CD4-positive, alpha-beta T cell treated with Interferon gamma for 1 hour (primary cell): ENCODE measurements around the gene KCNK3.
"Not testable (repeated sequence)": the region's sequence is repeated elsewhere in the genome, so short reads cannot be mapped to it uniquely, and the experiment has no call there.

Source experiments
- DNase-seq: peaks from one replicate; pipeline ENCODE4 v3.0.0-alpha.2; 2020

The KCNK3 gene

GRCh38 chr2:26759845-26760244 lies 67.3 kb downstream of the KCNK3 start:
- no peak for DNase-seq

- not testable (repeated sequence) for DNase-seq
Observed at GRCh38 chr2:26760991-26761390, 68.5 kb downstream of the KCNK3 start.

GRCh38 chr2:26763019-26763418 lies 70.5 kb downstream of the KCNK3 start:
- no peak for DNase-seq

- peak; percentile 78 for DNase-seq
Observed at GRCh38 chr2:26764078-26764887, 71.8 kb downstream of the KCNK3 start, which contains the start of gene SLC35F6. Gene SLC35F6 (plus strand): TSS chr2:26764284. CDS start chr2:26764350, 66 bp downstream.

- DNase-seq = no peak
Observed at GRCh38 chr2:26764906-26765305, 72.4 kb downstream of the KCNK3 start.

GRCh38 chr2:26765475-26766200 lies 73.1 kb downstream of the KCNK3 start:
- no peak for DNase-seq

GRCh38 chr2:26767129-26767528 lies 74.6 kb downstream of the KCNK3 start:
- DNase-seq = no peak

- DNase-seq = no peak
Observed at GRCh38 chr2:26767894-26768487, 75.5 kb downstream of the KCNK3 start.

GRCh38 chr2:26768759-26769088 lies 76.2 kb downstream of the KCNK3 start:
- DNase-seq = no peak

GRCh38 chr2:26769089-26769761 lies 76.7 kb downstream of the KCNK3 start:
- DNase-seq = peak; percentile 72

- DNase-seq = no peak
Observed at GRCh38 chr2:26770986-26771586, 78.6 kb downstream of the KCNK3 start.

- DNase-seq = no peak
Observed at GRCh38 chr2:26772064-26773001, 79.8 kb downstream of the KCNK3 start.

- no peak for DNase-seq
Observed at GRCh38 chr2:26776195-26776800, 83.8 kb downstream of the KCNK3 start.

- DNase-seq = no peak
Observed at GRCh38 chr2:26778098-26778497, 85.6 kb downstream of the KCNK3 start.

- DNase-seq = no peak
Observed at GRCh38 chr2:26778507-26778906, 86.0 kb downstream of the KCNK3 start.

- no peak for DNase-seq
Observed at GRCh38 chr2:26780203-26780760, 87.8 kb downstream of the KCNK3 start.
